NCI-H2196 treated with DMSO at 0.1 percent for 48 hours (cell line): ENCODE measurements around the gene MSI2.
"Not testable (repeated sequence)": the region's sequence is repeated elsewhere in the genome, so short reads cannot be mapped to it uniquely, and the experiment has no call there.

Source experiments
- DNase-seq: peaks from one replicate; lab custom pipeline; 2025; ENCODE audit not compliant: unreplicated experiment; lab: John Stamatoyannopoulos, UW

MSI2 gene

GRCh38 chr17:57255776-57256681 is at the start of gene MSI2:
Gene MSI2 (plus strand): TSS chr17:57256523. CDS start chr17:57256743, 220 bp downstream.
- peak; percentile 66 for DNase-seq

GRCh38 chr17:57206928-57207327 is 49.4 kb upstream of the MSI2 start:
- no peak for DNase-seq

GRCh38 chr17:57207396-57207795 is 48.9 kb upstream of the MSI2 start:
- no peak for DNase-seq

- DNase-seq, result no peak
These were observed 46.1 kb upstream of the MSI2 start for GRCh38 chr17:57210224-57210553.

- no peak for DNase-seq
These were observed 45.3 kb upstream of the MSI2 start for GRCh38 chr17:57210972-57211411.

- DNase-seq, result no peak
These were observed 44.8 kb upstream of the MSI2 start for GRCh38 chr17:57211543-57211942.

- no peak for DNase-seq
These were observed 43.0 kb upstream of the MSI2 start for GRCh38 chr17:57213180-57213825.

- DNase-seq, result no peak
These were observed 41.0 kb upstream of the MSI2 start for GRCh38 chr17:57215317-57215716.

GRCh38 chr17:57221366-57222350 is 34.7 kb upstream of the MSI2 start:
- DNase-seq, result no peak

GRCh38 chr17:57222422-57222821 is 33.9 kb upstream of the MSI2 start:
- not testable (repeated sequence) for DNase-seq

- no peak for DNase-seq
These were observed 31.2 kb upstream of the MSI2 start for GRCh38 chr17:57225127-57225526.

GRCh38 chr17:57226793-57227192 is 29.5 kb upstream of the MSI2 start:
- DNase-seq, result no peak

- DNase-seq, result no peak
These were observed 27.4 kb upstream of the MSI2 start for GRCh38 chr17:57228911-57229310.

- no peak for DNase-seq
These were observed 22.1 kb upstream of the MSI2 start for GRCh38 chr17:57234061-57234738.

- no peak for DNase-seq
These were observed 21.6 kb upstream of the MSI2 start for GRCh38 chr17:57234739-57235092.

GRCh38 chr17:57235124-57235523 is 21.2 kb upstream of the MSI2 start:
- DNase-seq, result no peak

GRCh38 chr17:57236686-57237299 is 19.5 kb upstream of the MSI2 start:
- DNase-seq, result no peak

GRCh38 chr17:57240648-57241047 is 15.7 kb upstream of the MSI2 start:
- DNase-seq, result no peak

GRCh38 chr17:57242148-57242547 is 14.2 kb upstream of the MSI2 start:
- no peak for DNase-seq

GRCh38 chr17:57243171-57243622 is 13.1 kb upstream of the MSI2 start:
- DNase-seq, result peak; percentile 8
